ENCODE data around the gene FAF2. TPM values are rescaled to one million over a fixed set of nuclear protein-coding genes. Genes with fewer than 3 reads are reported as not detected.

The FAF2 gene
- total RNA-seq, 1 experiment from 2014 or later: 32.9 TPM

- TF ChIP-seq MLX (CRISPR knock-in tag; IDR thresholded peaks at IDR 0.05) (no peak), KAT7 (CRISPR knock-in tag; IDR thresholded peaks at IDR 0.05; ENCODE audit: borderline replicate concordance) (no peak), STAT6 (CRISPR knock-in tag; conservative IDR thresholded peaks at IDR 0.05; ENCODE audit: low read depth) (no peak), CDX4 (CRISPR knock-in tag; IDR thresholded peaks at IDR 0.05; ENCODE audit: borderline replicate concordance) (no peak), USF2 (CRISPR knock-in tag; IDR thresholded peaks at IDR 0.05) (peak; percentile 94), E2F4 (CRISPR knock-in tag; IDR thresholded peaks at IDR 0.05; ENCODE audit: borderline replicate concordance, low read depth) (no peak), JUN (CRISPR knock-in tag; IDR thresholded peaks at IDR 0.05) (0 out of 2 replicates have a peak, but pooled peaks have one; percentile 38), TEAD4 (CRISPR knock-in tag; IDR thresholded peaks at IDR 0.05) (no peak), SOX15 (CRISPR knock-in tag; IDR thresholded peaks at IDR 0.05) (no peak), ATF6 (CRISPR knock-in tag; IDR thresholded peaks at IDR 0.05) (no peak), ERG (CRISPR knock-in tag; IDR thresholded peaks at IDR 0.05) (no peak), ZBTB21 (CRISPR knock-in tag; IDR thresholded peaks at IDR 0.05; ENCODE audit: borderline replicate concordance) (no peak), MYBL2 (CRISPR knock-in tag; IDR thresholded peaks at IDR 0.05) (no peak; the same call in 1 of the 2 replicates), ZNF423 (CRISPR knock-in tag; IDR thresholded peaks at IDR 0.05) (no peak), ZNF425 (CRISPR knock-in tag; conservative IDR thresholded peaks at IDR 0.05) (no peak), SMAD4 (CRISPR knock-in tag; IDR thresholded peaks at IDR 0.05) (no peak), NFE2L1 (CRISPR knock-in tag; IDR thresholded peaks at IDR 0.05) (no peak), FOXK1 (CRISPR knock-in tag; IDR thresholded peaks at IDR 0.05) (peak; percentile 20; the same call in 1 of the 2 replicates), E2F1 (CRISPR knock-in tag; IDR thresholded peaks at IDR 0.05) (no peak)
These were observed 88.8 kb downstream of the FAF2 start, which contains the start of gene RNF44 (continued) for GRCh38 chr5:176536902-176537553.
